Dendritic cell treated with granulocyte-macrophage colony-stimulating factor and Interleukin-4, amounts not matched to agents 40 ng/mL and 50 ng/mL, for 4 days (primary cell): ENCODE measurements around the gene SLC7A10.
A peak's percentile ranks its signal among the peaks of the same experiment; 100 is the strongest.

Experiments
- H3K27ac Mint-ChIP-seq: one replicate; pipeline ENCODE4 v1.8.0; 2022; ENCODE audit warnings: mild to moderate bottlenecking, mixed read lengths
- H3K27me3 Mint-ChIP-seq: one replicate; pipeline ENCODE4 v1.8.0; 2022; ENCODE audit warnings: mild to moderate bottlenecking, mixed read lengths
- H3K36me3 Mint-ChIP-seq: one replicate; pipeline ENCODE4 v1.8.0; 2022; ENCODE audit warnings: low read depth, mixed read lengths
- H3K4me1 Mint-ChIP-seq: one replicate; pipeline ENCODE4 v1.8.0; 2022; ENCODE audit warnings: low read depth, mixed read lengths
- H3K4me3 Mint-ChIP-seq: one replicate; pipeline ENCODE4 v1.8.0; 2022; ENCODE audit warnings: mild to moderate bottlenecking, moderate library complexity, mixed read lengths
- H3K9me3 Mint-ChIP-seq: one replicate; pipeline ENCODE4 v1.8.0; 2022; ENCODE audit warnings: mixed read lengths
- intact Hi-C: fragments of 100-400 bp; cut with micrococcal nuclease; formaldehyde crosslinking; loops from one replicate; pipeline ENCODE4 v1.15.0; 2022

The SLC7A10 gene

DNA sequence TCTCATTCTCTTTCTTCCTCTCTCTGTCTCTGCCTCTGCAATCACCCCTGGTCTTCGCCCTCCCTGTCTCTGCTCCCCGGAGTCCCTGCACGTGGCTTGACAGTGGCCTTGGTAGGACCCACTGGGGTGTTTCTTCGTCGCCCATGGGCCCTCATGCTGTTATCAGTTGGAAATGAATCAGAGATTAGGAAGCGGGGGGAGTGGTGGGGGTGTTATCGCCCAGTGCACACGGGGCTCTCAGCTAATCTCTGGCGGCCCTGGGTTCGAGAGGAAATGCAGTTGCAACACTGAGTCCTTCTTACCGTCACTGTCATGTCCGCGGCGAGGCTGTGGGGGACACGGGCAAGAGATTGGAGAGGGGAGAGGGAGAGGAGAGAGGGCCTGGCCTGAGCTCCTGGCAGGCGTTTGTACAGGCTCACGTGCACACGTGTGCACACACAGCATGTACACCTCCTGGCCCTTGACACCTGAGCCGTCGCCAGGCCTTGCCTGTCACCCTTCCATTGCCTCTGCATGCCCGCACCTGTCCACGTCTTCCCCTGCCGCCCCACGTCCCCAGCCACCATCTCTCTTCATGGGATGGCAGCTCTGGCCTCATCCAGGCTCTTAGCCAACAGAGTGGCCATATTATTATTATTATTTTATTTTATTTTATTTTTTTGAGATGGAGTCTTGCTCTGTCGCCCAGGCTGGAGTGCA is 37.8 kb upstream of the SLC7A10 start:
- H3K36me3 Mint-ChIP-seq: no peaks in the 10 kb centered on the region
- peaks cover 95% of the 10 kb centered on the region for H3K4me1 Mint-ChIP-seq
- intact Hi-C loops: loop anchor here (5.0 kb wide), 1 partner anchor 34 kb away; no protein-coding TSS in a partner anchor
- H3K27ac Mint-ChIP-seq: peak overlapping the region; percentile 33
- H3K4me3 Mint-ChIP-seq: no peak overlapping the region
- no peaks in the 10 kb centered on the region for H3K9me3 Mint-ChIP-seq
- H3K27me3 Mint-ChIP-seq: no peaks in the 10 kb centered on the region

DNA sequence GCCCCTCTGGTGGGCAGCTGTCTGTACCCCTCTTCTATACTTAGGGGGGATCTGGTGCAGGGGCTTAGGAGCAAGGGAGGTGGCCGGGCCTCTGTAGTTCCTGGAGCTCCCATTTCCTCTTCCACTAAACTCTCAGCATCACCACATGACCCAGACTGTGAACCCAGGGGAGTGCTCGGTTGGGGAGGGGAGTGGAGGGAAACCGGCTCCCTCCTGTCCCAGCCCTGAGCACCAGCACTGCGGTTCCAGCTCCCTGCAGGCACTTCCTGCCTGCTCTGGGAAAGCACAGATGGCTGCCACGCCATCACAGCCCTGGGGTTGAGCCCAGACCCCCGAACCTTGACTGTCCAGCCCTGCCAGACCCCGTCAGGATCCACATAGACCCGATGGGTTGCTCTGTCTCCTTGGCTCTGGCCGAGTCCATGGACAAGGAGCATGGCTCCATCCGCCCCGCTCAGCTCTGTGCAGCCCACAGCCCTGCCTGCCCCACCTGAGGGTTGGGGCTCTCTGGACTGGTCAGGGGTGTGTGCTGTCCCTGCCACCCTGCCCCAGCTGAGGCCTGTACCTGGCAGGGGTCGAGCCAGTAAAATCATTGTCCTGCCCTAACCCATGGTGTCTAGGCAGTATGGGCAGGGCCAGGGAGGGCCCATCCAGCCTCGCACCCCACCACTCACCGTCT is 36.0 kb upstream of the SLC7A10 start:
- H3K27ac Mint-ChIP-seq: peak overlapping the region; percentile 82
- H3K4me1 Mint-ChIP-seq: peaks cover 79% of the 10 kb centered on the region
- H3K27me3 Mint-ChIP-seq: no peaks in the 10 kb centered on the region
- intact Hi-C loops: loop anchor here (5.0 kb wide), 1 partner anchor 36 kb away; no protein-coding TSS in a partner anchor
- H3K36me3 Mint-ChIP-seq: no peaks in the 10 kb centered on the region
- H3K4me3 Mint-ChIP-seq: peak overlapping the region; percentile 61
- no peaks in the 10 kb centered on the region for H3K9me3 Mint-ChIP-seq

DNA sequence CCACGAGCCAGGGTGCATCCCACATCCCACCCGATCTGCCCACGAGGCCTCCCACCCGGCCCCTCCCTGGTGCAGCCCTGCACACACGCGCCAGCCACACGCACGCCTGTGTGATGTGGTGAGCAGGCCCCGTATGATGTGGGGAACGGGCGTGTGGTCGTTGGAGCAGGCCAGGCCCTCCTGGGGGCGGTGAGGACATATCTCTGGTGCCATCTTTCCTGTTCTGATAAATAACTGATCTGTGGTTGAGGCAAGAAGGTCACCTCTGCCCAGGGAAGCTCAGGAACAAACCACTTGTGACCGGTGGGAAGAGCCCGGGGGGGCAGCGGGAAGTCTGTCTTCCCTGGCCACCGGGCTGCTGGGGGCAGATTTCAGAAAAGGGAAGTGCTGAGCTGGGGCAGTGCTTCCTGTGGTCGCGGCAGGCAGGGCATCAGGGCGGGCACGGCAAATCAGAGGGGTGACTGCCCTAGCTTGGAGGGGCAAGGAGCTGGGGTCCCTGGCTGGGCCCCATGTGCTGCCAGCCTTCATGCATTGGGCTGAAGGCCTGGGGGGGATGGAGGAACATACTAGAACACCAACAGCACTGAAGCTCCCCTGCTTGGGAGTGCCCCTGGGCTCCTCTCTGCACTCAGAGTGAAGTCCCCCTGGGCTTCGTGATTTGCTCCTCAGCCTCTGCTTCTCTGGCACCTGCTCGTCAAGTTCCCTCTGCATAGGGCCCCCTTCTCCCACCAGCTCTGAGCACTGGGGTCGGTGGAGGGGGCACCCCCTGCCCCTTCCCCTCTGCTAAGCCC is 35.2 kb upstream of the SLC7A10 start:
- no peaks in the 10 kb centered on the region for H3K9me3 Mint-ChIP-seq
- peak overlapping the region; percentile 61 for H3K4me3 Mint-ChIP-seq
- H3K36me3 Mint-ChIP-seq: no peaks in the 10 kb centered on the region
- intact Hi-C loops: loop anchor here (5.0 kb wide), 1 partner anchor 36 kb away; no protein-coding TSS in a partner anchor
- H3K4me1 Mint-ChIP-seq: peaks cover 79% of the 10 kb centered on the region
- H3K27ac Mint-ChIP-seq: peak overlapping the region; percentile 82
- H3K27me3 Mint-ChIP-seq: no peaks in the 10 kb centered on the region

DNA sequence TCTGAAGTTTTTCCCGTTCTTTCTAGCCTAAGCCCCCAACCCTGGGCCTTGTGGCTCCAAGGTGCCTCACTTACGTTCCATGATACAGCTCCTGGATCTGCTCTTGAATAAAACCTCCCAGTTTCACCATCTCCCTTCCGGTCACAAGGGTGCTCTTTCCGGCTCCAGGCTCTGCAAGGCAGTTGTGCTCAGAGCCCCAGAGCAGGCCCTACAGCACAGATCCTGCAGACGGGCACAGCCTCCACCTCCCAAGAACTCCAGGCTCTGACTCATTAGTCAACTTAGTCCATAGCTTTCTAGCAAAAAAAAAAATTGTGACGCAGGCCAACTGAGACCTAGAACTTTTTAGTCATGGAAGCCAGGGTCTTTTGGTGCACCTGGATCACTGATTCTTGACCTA is 33.9 kb upstream of the SLC7A10 start:
- intact Hi-C loops: loop anchor here (1.0 kb wide), 1 partner anchor 9 kb away; no protein-coding TSS in a partner anchor
- no peaks in the 10 kb centered on the region for H3K36me3 Mint-ChIP-seq
- peak overlapping the region; percentile 44 for H3K4me3 Mint-ChIP-seq
- H3K27me3 Mint-ChIP-seq: no peaks in the 10 kb centered on the region
- H3K9me3 Mint-ChIP-seq: no peaks in the 10 kb centered on the region
- peak overlapping the region; percentile 82 for H3K27ac Mint-ChIP-seq
- peaks cover 78% of the 10 kb centered on the region for H3K4me1 Mint-ChIP-seq

DNA sequence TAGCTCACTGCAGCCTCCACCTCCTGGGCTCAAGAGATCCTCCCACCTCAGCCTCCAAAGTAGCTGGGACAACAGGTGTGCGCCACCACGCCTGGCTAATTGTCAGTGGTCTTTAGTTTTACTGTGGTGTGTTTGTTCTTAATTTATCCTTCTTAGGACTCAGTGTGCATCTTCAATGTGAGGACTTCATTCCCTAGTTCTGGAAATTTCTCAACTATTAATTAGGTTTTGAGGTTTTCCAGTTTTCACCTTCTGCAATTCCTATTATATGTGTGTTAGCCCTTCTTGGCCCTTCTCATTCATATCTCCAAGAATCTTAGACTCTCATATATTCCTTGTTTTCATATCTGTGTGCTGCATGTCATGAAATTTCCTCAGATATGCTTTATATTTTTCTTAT is 32.2 kb upstream of the SLC7A10 start:
- H3K27ac Mint-ChIP-seq: no peak overlapping the region
- intact Hi-C loops: no loop called here
- H3K9me3 Mint-ChIP-seq: no peaks in the 10 kb centered on the region
- H3K27me3 Mint-ChIP-seq: no peaks in the 10 kb centered on the region
- H3K4me3 Mint-ChIP-seq: no peak overlapping the region
- H3K4me1 Mint-ChIP-seq: peaks cover 74% of the 10 kb centered on the region
- no peaks in the 10 kb centered on the region for H3K36me3 Mint-ChIP-seq

DNA sequence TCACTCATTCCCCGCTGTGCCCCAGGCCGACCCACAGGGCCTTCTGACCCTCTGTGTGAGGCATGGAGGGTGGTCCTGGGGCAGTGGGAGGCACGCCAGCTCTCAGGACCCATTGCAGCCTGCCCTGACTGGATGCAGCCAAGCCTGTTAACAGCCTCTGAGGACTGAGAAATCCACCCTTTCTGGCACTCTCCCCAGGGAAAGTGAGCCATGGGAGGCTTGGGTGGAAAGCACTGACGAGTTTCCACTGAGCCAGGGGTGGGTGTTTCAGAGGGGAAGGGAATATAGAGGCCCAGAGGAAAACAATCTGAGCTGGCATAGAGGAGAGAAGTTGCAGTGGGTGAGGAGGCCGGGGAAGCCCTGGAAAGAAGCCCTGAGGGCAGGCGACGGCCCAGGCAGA is 30.6 kb upstream of the SLC7A10 start:
- no peaks in the 10 kb centered on the region for H3K9me3 Mint-ChIP-seq
- H3K4me3 Mint-ChIP-seq: no peak overlapping the region
- H3K4me1 Mint-ChIP-seq: peaks cover 63% of the 10 kb centered on the region
- intact Hi-C loops: no loop called here
- no peaks in the 10 kb centered on the region for H3K27me3 Mint-ChIP-seq
- H3K27ac Mint-ChIP-seq: peak overlapping the region; percentile 65
- H3K36me3 Mint-ChIP-seq: no peaks in the 10 kb centered on the region

DNA sequence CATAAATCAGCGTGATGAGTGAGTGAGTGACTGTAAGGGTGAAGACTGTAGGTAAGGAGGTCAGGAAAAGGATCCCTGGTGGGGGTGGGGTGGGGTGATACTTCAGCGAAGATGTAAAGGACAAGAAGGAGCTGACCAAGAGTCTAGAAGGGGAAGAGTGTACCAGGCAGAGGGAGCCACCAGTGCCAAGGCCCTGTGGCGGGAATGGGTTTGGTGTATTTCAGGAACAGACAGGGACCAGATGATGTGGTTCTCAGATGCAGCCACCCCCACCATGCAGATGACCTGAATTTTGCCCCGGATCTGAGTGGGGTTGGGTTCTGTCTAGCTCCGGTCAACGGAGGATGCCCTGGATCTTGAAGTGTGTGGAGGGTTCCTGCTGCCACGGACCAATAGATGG is 30.1 kb upstream of the SLC7A10 start:
- Mint-ChIP-seq H3K27me3 (no peaks in the 10 kb centered on the region), H3K9me3 (no peaks in the 10 kb centered on the region), H3K27ac (peak overlapping the region; percentile 65), H3K4me1 (peaks cover 59% of the 10 kb centered on the region), H3K4me3 (no peak overlapping the region), H3K36me3 (no peaks in the 10 kb centered on the region)
- intact Hi-C loops: no loop called here

DNA sequence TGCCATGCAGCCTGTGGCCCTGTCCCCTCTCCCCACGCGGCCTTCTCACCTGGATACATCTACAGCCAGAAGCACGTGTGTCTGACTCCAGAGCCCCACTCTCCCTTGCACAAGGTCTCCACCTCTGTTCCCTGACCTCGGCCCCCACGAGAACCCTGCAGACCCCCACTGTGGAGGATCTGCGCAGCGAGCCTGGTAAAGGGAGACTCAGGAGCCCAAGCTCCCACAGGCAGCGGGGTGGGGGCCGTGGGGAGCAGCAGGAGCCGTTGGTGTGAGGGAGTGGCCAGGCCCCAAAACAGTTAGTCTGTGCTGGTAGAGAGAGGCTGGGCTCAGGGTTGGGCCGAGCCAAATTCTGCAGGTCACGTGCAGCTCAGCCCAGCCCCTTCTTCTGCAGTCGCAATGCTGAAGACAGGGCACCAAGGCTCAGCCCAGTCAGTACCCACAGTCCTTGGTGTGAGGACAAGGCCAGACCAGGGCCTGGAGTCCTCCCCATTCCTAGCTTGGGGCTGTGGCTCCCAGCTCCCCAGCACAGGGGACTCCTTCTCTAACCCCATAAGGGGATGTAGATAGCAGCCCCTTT is 28.7 kb upstream of the SLC7A10 start:
- no peaks in the 10 kb centered on the region for H3K27me3 Mint-ChIP-seq
- no peak overlapping the region for H3K4me3 Mint-ChIP-seq
- H3K4me1 Mint-ChIP-seq: peaks cover 45% of the 10 kb centered on the region
- no peaks in the 10 kb centered on the region for H3K36me3 Mint-ChIP-seq
- peak overlapping the region; percentile 54 for H3K27ac Mint-ChIP-seq
- no peaks in the 10 kb centered on the region for H3K9me3 Mint-ChIP-seq
- intact Hi-C loops: no loop called here

DNA sequence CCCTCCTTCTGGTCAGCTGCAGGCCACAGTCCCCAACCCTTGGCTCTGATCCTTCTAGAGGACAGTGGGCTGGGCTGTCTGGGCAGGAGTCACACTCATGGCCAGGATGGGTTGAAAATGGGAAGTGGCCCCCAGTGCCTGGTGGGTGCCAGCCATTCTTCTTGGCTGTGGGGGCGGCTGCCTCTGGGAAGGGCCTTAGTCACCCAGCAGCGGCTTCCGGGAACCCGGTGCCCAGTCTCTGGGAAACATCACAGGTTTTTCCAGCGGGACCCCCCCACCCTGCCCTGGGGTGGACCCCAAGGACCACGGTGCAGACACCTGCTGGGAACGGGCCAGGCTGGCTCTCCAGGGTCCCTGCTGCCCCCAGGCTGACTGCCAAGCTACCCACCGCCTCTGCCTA is 27.3 kb upstream of the SLC7A10 start:
- peak overlapping the region; percentile 54 for H3K27ac Mint-ChIP-seq
- no peaks in the 10 kb centered on the region for H3K36me3 Mint-ChIP-seq
- intact Hi-C loops: no loop called here
- H3K27me3 Mint-ChIP-seq: no peaks in the 10 kb centered on the region
- H3K4me1 Mint-ChIP-seq: peaks cover 41% of the 10 kb centered on the region
- no peaks in the 10 kb centered on the region for H3K9me3 Mint-ChIP-seq
- no peak overlapping the region for H3K4me3 Mint-ChIP-seq

DNA sequence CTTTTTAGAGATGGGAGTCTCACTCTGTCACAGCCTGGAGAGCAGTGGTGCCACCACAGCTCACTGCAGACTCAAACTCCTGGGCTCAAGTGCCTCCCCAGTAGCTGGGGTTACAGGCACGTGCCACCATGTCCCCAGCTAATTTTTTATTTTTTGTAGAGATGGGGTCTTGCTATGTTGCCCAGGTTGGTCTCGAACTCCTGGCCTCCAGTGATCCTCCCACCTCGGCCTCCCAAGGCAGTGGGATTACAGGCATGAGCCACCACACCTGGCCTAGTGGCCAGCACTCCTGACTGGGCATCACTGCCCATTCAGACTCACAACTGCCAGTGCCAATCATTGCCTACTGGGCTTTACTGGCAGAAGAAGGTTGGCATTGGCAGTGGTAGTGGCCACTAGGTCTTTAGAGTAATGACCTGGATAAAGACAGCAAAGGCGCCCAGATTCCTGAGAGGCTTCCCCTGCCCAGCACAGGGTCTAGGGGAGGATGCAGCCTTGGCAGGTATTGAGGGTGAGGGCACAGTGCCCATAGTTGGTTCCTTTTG is 26.8 kb upstream of the SLC7A10 start:
- no peaks in the 10 kb centered on the region for H3K9me3 Mint-ChIP-seq
- H3K4me1 Mint-ChIP-seq: peaks cover 45% of the 10 kb centered on the region
- no peak overlapping the region for H3K4me3 Mint-ChIP-seq
- H3K36me3 Mint-ChIP-seq: no peaks in the 10 kb centered on the region
- H3K27ac Mint-ChIP-seq: no peak overlapping the region
- no peaks in the 10 kb centered on the region for H3K27me3 Mint-ChIP-seq
- intact Hi-C loops: no loop called here

DNA sequence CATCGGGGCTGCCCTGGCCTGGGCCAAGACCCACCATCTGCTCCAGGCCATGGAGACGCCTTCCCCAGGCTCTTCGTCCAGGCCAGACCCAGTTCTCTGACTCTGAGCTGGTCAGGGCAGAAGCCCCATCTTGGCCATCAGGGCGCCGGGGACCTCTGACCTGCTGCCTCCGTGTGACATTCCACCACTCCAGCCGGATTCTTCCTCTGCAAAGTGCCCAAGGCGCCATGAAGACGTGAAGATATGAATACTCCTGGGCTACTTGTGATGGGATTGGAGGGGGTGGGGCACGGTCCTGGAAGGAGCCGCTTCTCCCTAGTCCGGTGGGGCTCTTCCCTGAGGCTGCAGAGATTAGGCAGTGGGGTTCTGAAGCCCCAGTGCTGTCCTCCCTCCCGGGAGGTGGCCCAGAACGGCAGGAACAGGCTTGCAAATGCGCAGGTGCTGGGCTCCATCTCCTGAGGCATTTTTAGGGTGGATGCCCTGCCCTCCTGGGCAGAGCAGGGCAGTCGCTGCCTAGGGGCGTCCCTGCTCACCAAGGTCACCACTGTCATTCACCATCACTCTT is 26.0 kb upstream of the SLC7A10 start:
- Mint-ChIP-seq H3K36me3 (no peaks in the 10 kb centered on the region), H3K4me1 (peaks cover 48% of the 10 kb centered on the region), H3K9me3 (no peaks in the 10 kb centered on the region), H3K27me3 (no peaks in the 10 kb centered on the region), H3K4me3 (no peak overlapping the region), H3K27ac (no peak overlapping the region)
- intact Hi-C loops: no loop called here

DNA sequence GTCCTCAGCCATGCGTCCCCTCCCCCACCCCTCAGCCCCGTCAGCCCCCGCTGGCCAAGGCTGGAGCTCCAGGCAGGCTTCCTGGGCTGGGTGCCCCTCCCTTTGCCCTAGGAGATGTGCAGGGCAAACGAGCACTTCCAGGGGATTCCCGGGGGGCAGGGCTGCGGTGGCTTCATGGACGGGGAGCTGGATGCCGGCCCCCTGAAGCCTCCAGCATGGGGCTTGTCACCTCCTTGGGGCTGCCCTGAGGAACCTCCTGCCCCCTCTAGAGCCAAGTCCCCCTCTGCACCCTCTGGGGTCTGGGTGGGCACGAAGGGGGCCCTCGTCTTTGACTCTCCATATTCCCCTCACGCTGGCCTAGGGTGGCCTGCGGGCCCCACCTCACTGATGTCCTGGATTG is 25.4 kb upstream of the SLC7A10 start:
- Mint-ChIP-seq H3K4me1 (peaks cover 43% of the 10 kb centered on the region), H3K27me3 (no peaks in the 10 kb centered on the region), H3K36me3 (no peaks in the 10 kb centered on the region), H3K9me3 (no peaks in the 10 kb centered on the region), H3K4me3 (no peak overlapping the region), H3K27ac (no peak overlapping the region)
- intact Hi-C loops: no loop called here

DNA sequence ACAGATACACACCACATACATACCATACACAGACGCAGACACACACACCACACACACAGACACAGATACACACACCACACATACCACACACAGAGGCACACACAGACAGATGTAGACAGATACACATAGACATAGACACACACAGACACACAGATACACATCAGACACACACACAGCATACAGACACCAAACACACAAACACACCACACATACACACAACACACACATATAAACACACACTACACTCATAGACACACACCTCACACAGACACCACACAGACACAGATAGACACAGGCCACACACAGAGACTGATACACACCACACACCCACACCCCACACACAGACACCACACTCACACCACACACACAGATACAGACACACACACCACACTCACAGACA is 24.9 kb upstream of the SLC7A10 start:
- Mint-ChIP-seq H3K4me1 (peaks cover 37% of the 10 kb centered on the region), H3K27ac (no peak overlapping the region), H3K9me3 (no peaks in the 10 kb centered on the region), H3K4me3 (no peak overlapping the region), H3K36me3 (no peaks in the 10 kb centered on the region), H3K27me3 (no peaks in the 10 kb centered on the region)
- intact Hi-C loops: no loop called here
